GM12878 (cell line): Measurements from ENCODE around the gene NCKAP5L. TPM values are rescaled to one million over a fixed set of nuclear protein-coding genes. Genes with fewer than 3 reads are reported as not detected.

Experiments used
- ATAC-seq: fragments of 200-7000 bp; cut with Tn5 transposase; 3 replicates; pipeline ENCODE4 v1.9.1; 2020; ENCODE audit warnings: mild to moderate bottlenecking, moderate library complexity
- BruUV-seq: library from RNA; stranded (reverse); fragments of 400-500 nt; replicated peaks from 2 replicates; lab custom pipeline; 2021; lab: Mats Ljungman, UMichigan
- CTCF ChIA-PET: fragments of 300-600 bp; sonication (Branson Sonifier 250); formaldehyde crosslinking; extraction: SDS; loops from one replicate; lab custom pipeline; 2021; ENCODE audit warnings: inconsistent platforms; lab: Yijun Ruan, JAX
- POLR2A ChIA-PET: fragments of 350-600 bp; formaldehyde crosslinking; extraction: SDS; loops from one replicate; lab custom pipeline; 2021; ENCODE audit warnings: inconsistent platforms; lab: Charles Lee
- RAD21 ChIA-PET: fragments of 300-600 bp; sonication (Branson Sonifier 250); formaldehyde crosslinking; loops from one replicate; lab custom pipeline; 2023; ENCODE audit warnings: antibody characterized with exemption; ENCODE audit not compliant: unreplicated experiment; lab: Charles Lee
- SMC1A ChIA-PET: fragments of 300-600 bp; sonication (Branson Sonifier 250); formaldehyde crosslinking; loops from one replicate; lab custom pipeline; 2023; ENCODE audit not compliant: unreplicated experiment, uncharacterized antibody; lab: Charles Lee
- DNase-seq: peaks from one replicate; pipeline ENCODE4 v3.0.0-alpha.2; 2011; ENCODE audit warnings: low read depth, low spot score
- FAIRE-seq: peaks from 3 replicates; lab custom pipeline; 2011; peaks lifted over from hg19 to GRCh38; lab: Jason Lieb, UNC
- H2AFZ ChIP-seq: 2 replicates; pipeline ENCODE4 v1.6.0; 2011; ENCODE audit warnings: low read depth, low read length, control low read depth; ENCODE audit not compliant: control insufficient read depth
- H3K27ac ChIP-seq: 2 replicates; pipeline ENCODE4 v1.5.1; 2011; ENCODE audit warnings: control low read depth; ENCODE audit not compliant: control insufficient read depth, insufficient read depth
- H3K27me3 ChIP-seq, 2 experiments: replicated peaks in 1 of 2; 2 replicates each; pipeline versions ENCODE4 v1.6.0 to v1.6.1; 2011; ENCODE audit warnings: low read length in 1 of 2; ENCODE audit not compliant: control insufficient read depth in 2 of 2, insufficient read depth in 2 of 2
- H3K36me3 ChIP-seq, 2 experiments: 2 replicates each; pipeline ENCODE4 v1.5.1; 2011; ENCODE audit warnings: low read length in 1 of 2; ENCODE audit not compliant: control insufficient read depth in 2 of 2, insufficient read depth in 2 of 2
- H3K4me1 ChIP-seq: 2 replicates; pipeline ENCODE4 v1.6.1; 2011; ENCODE audit warnings: mild to moderate bottlenecking, low read length, moderate library complexity, mixed read lengths; ENCODE audit not compliant: control insufficient read depth, insufficient read depth
- H3K4me2 ChIP-seq: 2 replicates; pipeline ENCODE4 v1.6.0; 2011; ENCODE audit warnings: control low read depth; ENCODE audit not compliant: control insufficient read depth, insufficient read depth
- H3K4me3 ChIP-seq: fragments of 200-600 bp; sonication (generic); 2 replicates; pipeline ENCODE4 v1.5.1; 2016
- H3K79me2 ChIP-seq: 2 replicates; pipeline ENCODE4 v1.6.0; 2011; ENCODE audit warnings: low read length; ENCODE audit not compliant: control insufficient read depth, insufficient read depth
- H3K9ac ChIP-seq: 2 replicates; pipeline ENCODE4 v1.8.0; 2011; ENCODE audit warnings: low read length, control low read depth, mixed read lengths; ENCODE audit not compliant: control insufficient read depth, insufficient read depth
- H3K9me3 ChIP-seq: replicated peaks from 3 replicates; pipeline ENCODE4 v1.5.1; 2011; ENCODE audit warnings: mild to moderate bottlenecking, low read length; ENCODE audit not compliant: control insufficient read depth, insufficient read depth
- H4K20me1 ChIP-seq: 2 replicates; pipeline ENCODE4 v1.6.0; 2011; ENCODE audit not compliant: control insufficient read depth, insufficient read depth
- BRCA1 ChIP-seq: IDR thresholded peaks from 2 replicates; pipeline ENCODE4 v1.6.1; 2011; ENCODE audit warnings: low read depth, low read length, improper control_type of control experiment
- EP300 ChIP-seq, 2 experiments: fragments of 150-350 bp in 1 of 2; IDR thresholded peaks; 2 replicates each; pipeline ENCODE4 v1.6.1; 2011 to 2012; ENCODE audit warnings: low read depth in 2 of 2, low read length in 2 of 2, borderline replicate concordance in 1 of 2, improper control_type of control experiment in 1 of 2, inconsistent platforms in 1 of 2; ENCODE audit not compliant: control insufficient read depth in 1 of 2
- HCFC1 ChIP-seq: fragments of 150-350 bp; IDR thresholded peaks from 2 replicates; pipeline ENCODE4 v1.6.1; 2014; ENCODE audit warnings: low read length
- JUNB ChIP-seq: IDR thresholded peaks from 2 replicates; pipeline ENCODE4 v1.6.1; 2016; ENCODE audit warnings: antibody characterized with exemption, mild to moderate bottlenecking
- PBX3 ChIP-seq: IDR thresholded peaks from 2 replicates; pipeline ENCODE4 v1.6.1; 2011; ENCODE audit warnings: mild to moderate bottlenecking, low read depth, low read length, moderate library complexity; ENCODE audit not compliant: insufficient replicate concordance
- RCOR1 ChIP-seq: conservative IDR thresholded peaks from 2 replicates; pipeline ENCODE4 v1.6.1; 2012; ENCODE audit warnings: low read depth, low read length, improper control_type of control experiment
- SREBF2 ChIP-seq: IDR thresholded peaks from 2 replicates; pipeline ENCODE4 v1.6.1; 2012; ENCODE audit warnings: mild to moderate bottlenecking, low read length
- YBX1 ChIP-seq: fragments of 450-650 bp; IDR thresholded peaks from 2 replicates; pipeline ENCODE4 v1.6.1; 2016; ENCODE audit warnings: antibody characterized with exemption
- ZBTB40 ChIP-seq: fragments of 450-650 bp; IDR thresholded peaks from 2 replicates; pipeline ENCODE4 v1.6.1; 2016; ENCODE audit warnings: mild to moderate bottlenecking, moderate library complexity, borderline replicate concordance
- WGBS: methylation state at CpG from one replicate; pipeline ENCODE4 v1.1.6; 2016; ENCODE audit warnings: low lambda C conversion rate; ENCODE audit not compliant: insufficient replicate concordance, insufficient coverage; ENCODE audit errors: missing lambda C conversion rate; 5-methylcytosine and 5-hydroxymethylcytosine counted together
- in situ Hi-C: fragments of 300-500 bp; cut with MboI; formaldehyde crosslinking; loops from 9 replicates; pipeline ENCODE4 v1.14.3; 2018; ENCODE audit warnings: mixed read lengths
- intact Hi-C: fragments of 100-400 bp; cut with micrococcal nuclease; formaldehyde crosslinking; loops from one replicate; pipeline ENCODE4 v1.14.2; 2022; ENCODE audit not compliant: unreplicated experiment
- polyA plus RNA-seq, 11 experiments: library from polyadenylated mRNA; depleted of rRNA in 4 of 11; unstranded in 6 of 11; stranded (reverse) in 5 of 11; fragments of >200 nt; fragmentation: Nextera tagmentation in 4 of 11; fragmentation: Illumina TruSeq in 1 of 11; extraction: Ambion mirVana in 4 of 11; extraction: Trizol in 1 of 11; gene quantifications; 1 replicate in 1 of 11; 2 replicates in 10 of 11; pipeline versions ENCODE4 v1.2.1 to v1.2.3, GENCODE V29; 2011 to 2016; ENCODE audit warnings: inconsistent platforms in 2 of 11, missing spikeins in 2 of 11, low read depth in 1 of 11
- total RNA-seq, 4 experiments: library from RNA; depleted of rRNA in 3 of 4; stranded (reverse); fragments of >200 nt in 3 of 4; fragmentation: Illumina TruSeq in 1 of 4; extraction: Trizol in 1 of 4; gene quantifications; 2 replicates each; pipeline versions ENCODE4 v1.2.1 to v1.2.3, GENCODE V29; 2013 to 2021
- TF ChIP-seq, protein P1 (sequence below): fragments of 450-650 bp; conservative IDR thresholded peaks from 2 replicates; pipeline ENCODE4 v1.6.1; 2017; ENCODE audit warnings: mild to moderate bottlenecking, moderate library complexity
- TF ChIP-seq, protein P2 (sequence below): fragments of 450-650 bp; IDR thresholded peaks from 2 replicates; pipeline ENCODE4 v1.6.1; 2017; ENCODE audit warnings: antibody characterized with exemption, mild to moderate bottlenecking, moderate library complexity

The NCKAP5L gene
- total and polyA plus RNA-seq, 10 of the 15 experiments (the other 5 are each of a cell fraction or from before 2014, with no cell fraction given) = 0.03 to 15.8 (median 4.4) TPM

GRCh38 chr12:49819786-49820185 lies 8.4 kb downstream of the NCKAP5L start (continued):
- TF ChIP-seq EP300 (IDR thresholded peaks at IDR 0.05; ENCODE audit: borderline replicate concordance in 1 of 2, control insufficient read depth in 1 of 2, low read depth in 2 of 2, low read length in 2 of 2) (no peak), SREBF2 (no peak), YBX1 (no peak)

- no peak overlapping the region for H3K4me2 ChIP-seq
- no peaks in the 10 kb centered on the region for H4K20me1 ChIP-seq
- ChIA-PET RAD21 (no interaction called here), CTCF (interaction anchor here (0.7 kb wide), 1 partner anchor 107 kb away, joined by 3 read pairs; no protein-coding TSS in a partner anchor), SMC1A (no interaction called here), POLR2A (no interaction called here)
- in situ Hi-C loops (no loop called here), intact Hi-C loops (no loop called here)
- no peak overlapping the region for H3K27ac ChIP-seq
- no peaks in the 10 kb centered on the region; a peak in 1 of 4 replicates for H3K36me3 ChIP-seq
- WGBS = 85% methylated on average over 7 of the region's 7 CpGs
- ATAC-seq = no peak
- no peaks in the 10 kb centered on the region for H3K27me3 ChIP-seq
- peaks cover 25% of the 10 kb centered on the region for H3K4me1 ChIP-seq
- no peaks in the 10 kb centered on the region for H3K9me3 ChIP-seq
- no peak overlapping the region for H3K4me3 ChIP-seq
- no TSS peak for BruUV-seq
- H2AFZ ChIP-seq = no peak overlapping the region
- no peak for FAIRE-seq
- peaks cover 6% of the 10 kb centered on the region for H3K79me2 ChIP-seq
- H3K9ac ChIP-seq = no peak overlapping the region
- no peak for DNase-seq
- TF ChIP-seq JUNB = no peak
- TF ChIP-seq BRCA1 = no peak
- TF ChIP-seq, protein P1, sequence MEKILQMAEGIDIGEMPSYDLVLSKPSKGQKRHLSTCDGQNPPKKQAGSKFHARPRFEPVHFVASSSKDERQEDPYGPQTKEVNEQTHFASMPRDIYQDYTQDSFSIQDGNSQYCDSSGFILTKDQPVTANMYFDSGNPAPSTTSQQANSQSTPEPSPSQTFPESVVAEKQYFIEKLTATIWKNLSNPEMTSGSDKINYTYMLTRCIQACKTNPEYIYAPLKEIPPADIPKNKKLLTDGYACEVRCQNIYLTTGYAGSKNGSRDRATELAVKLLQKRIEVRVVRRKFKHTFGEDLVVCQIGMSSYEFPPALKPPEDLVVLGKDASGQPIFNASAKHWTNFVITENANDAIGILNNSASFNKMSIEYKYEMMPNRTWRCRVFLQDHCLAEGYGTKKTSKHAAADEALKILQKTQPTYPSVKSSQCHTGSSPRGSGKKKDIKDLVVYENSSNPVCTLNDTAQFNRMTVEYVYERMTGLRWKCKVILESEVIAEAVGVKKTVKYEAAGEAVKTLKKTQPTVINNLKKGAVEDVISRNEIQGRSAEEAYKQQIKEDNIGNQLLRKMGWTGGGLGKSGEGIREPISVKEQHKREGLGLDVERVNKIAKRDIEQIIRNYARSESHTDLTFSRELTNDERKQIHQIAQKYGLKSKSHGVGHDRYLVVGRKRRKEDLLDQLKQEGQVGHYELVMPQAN = no peak
- TF ChIP-seq RCOR1 = no peak
- TF ChIP-seq PBX3 = no peak
- TF ChIP-seq, protein P2, sequence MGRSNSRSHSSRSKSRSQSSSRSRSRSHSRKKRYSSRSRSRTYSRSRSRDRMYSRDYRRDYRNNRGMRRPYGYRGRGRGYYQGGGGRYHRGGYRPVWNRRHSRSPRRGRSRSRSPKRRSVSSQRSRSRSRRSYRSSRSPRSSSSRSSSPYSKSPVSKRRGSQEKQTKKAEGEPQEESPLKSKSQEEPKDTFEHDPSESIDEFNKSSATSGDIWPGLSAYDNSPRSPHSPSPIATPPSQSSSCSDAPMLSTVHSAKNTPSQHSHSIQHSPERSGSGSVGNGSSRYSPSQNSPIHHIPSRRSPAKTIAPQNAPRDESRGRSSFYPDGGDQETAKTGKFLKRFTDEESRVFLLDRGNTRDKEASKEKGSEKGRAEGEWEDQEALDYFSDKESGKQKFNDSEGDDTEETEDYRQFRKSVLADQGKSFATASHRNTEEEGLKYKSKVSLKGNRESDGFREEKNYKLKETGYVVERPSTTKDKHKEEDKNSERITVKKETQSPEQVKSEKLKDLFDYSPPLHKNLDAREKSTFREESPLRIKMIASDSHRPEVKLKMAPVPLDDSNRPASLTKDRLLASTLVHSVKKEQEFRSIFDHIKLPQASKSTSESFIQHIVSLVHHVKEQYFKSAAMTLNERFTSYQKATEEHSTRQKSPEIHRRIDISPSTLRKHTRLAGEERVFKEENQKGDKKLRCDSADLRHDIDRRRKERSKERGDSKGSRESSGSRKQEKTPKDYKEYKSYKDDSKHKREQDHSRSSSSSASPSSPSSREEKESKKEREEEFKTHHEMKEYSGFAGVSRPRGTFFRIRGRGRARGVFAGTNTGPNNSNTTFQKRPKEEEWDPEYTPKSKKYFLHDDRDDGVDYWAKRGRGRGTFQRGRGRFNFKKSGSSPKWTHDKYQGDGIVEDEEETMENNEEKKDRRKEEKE = no peak
- TF ChIP-seq ZBTB40 = no peak
- no peak for TF ChIP-seq HCFC1
Measured at GRCh38 chr12:49818241-49818895, 9.8 kb downstream of the NCKAP5L start.
